Measurements from ENCODE around the gene CADM1.

DNA sequence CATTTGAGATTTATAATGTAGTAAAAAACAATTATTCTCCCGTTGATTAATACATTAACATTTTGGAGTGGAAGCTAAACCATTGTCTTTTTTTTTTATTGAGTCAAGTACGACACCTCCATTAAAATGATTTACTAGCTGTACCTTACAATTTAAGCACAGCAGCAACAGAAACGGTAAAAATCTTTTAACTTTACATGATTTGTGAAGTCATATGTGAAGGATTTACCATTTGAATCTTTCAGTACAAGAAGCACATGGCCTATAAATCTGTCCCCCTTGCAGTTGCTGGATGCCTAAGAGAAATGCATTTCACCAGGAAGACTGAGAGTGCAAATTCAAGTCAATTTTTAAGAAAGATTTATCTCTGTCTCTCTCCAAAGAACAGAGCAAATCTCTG lies 324.6 kb downstream of the CADM1 start:
- TF ChIP-seq EZH2phosphoT487 (IDR thresholded peaks at IDR 0.05; ENCODE audit: low read length) = no peak
- TF ChIP-seq, protein P1, sequence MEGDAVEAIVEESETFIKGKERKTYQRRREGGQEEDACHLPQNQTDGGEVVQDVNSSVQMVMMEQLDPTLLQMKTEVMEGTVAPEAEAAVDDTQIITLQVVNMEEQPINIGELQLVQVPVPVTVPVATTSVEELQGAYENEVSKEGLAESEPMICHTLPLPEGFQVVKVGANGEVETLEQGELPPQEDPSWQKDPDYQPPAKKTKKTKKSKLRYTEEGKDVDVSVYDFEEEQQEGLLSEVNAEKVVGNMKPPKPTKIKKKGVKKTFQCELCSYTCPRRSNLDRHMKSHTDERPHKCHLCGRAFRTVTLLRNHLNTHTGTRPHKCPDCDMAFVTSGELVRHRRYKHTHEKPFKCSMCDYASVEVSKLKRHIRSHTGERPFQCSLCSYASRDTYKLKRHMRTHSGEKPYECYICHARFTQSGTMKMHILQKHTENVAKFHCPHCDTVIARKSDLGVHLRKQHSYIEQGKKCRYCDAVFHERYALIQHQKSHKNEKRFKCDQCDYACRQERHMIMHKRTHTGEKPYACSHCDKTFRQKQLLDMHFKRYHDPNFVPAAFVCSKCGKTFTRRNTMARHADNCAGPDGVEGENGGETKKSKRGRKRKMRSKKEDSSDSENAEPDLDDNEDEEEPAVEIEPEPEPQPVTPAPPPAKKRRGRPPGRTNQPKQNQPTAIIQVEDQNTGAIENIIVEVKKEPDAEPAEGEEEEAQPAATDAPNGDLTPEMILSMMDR (IDR thresholded peaks at IDR 0.05; ENCODE audit: low read length) = no peak
